T-cell (primary cell): ENCODE data around the gene MYO16. TPM values are rescaled to one million over a fixed set of nuclear protein-coding genes. Genes with fewer than 3 reads are reported as not detected.

ENCODE experiments used
- ATAC-seq, 4 experiments: fragments of 200-7000 bp in 3 of 4; fragments of 150-1000 bp in 1 of 4; cut with Tn5 transposase; replicated peaks in 1 of 4; 1 replicate in 3 of 4; 2 replicates in 1 of 4; pipeline ENCODE4 v1.10.0; 2021; ENCODE audit warnings: moderate library complexity in 3 of 4, mild to moderate bottlenecking in 2 of 4, moderate number of reproducible peaks in 1 of 4
- CTCF ChIA-PET, 2 donors: fragments of 300-600 bp; sonication (Branson Sonifier 250); formaldehyde crosslinking; loops; one replicate each; lab custom pipeline; 2022; ENCODE audit warnings: antibody characterized with exemption in 2 of 2; lab: Charles Lee
- POLR2A ChIA-PET, 2 donors: fragments of 300-600 bp; sonication (Branson Sonifier 250); formaldehyde crosslinking; loops; one replicate each; lab custom pipeline; 2022; ENCODE audit warnings: antibody characterized with exemption in 2 of 2; lab: Charles Lee
- DNase-seq, 35 experiments: peaks; one replicate each; pipeline versions ENCODE4 v3.0.0 to v3.0.0-alpha.2; 2013 to 2023
- H3K27ac ChIP-seq: one replicate; pipeline ENCODE4 v1.5.1; 2013; ENCODE audit warnings: low read length
- H3K27me3 ChIP-seq, 2 experiments: replicated peaks in 1 of 2; 1 replicate in 1 of 2; 2 replicates in 1 of 2; pipeline versions ENCODE4 v1.6.1 to v1.7.0; 2013; ENCODE audit warnings: low read length in 1 of 2, mixed read lengths in 1 of 2; ENCODE audit not compliant: control insufficient read depth in 2 of 2, insufficient read depth in 2 of 2; ENCODE audit errors: extremely low read depth in 1 of 2
- H3K36me3 ChIP-seq, 2 donors: 1 replicate in 1 of 2; 2 replicates in 1 of 2; pipeline versions ENCODE4 v1.6.1 to v1.7.0; 2013; ENCODE audit warnings: low read length in 1 of 2; ENCODE audit not compliant: control insufficient read depth in 2 of 2, insufficient read depth in 1 of 2; ENCODE audit errors: extremely low read depth in 1 of 2
- H3K4me1 ChIP-seq, 2 experiments: 1 replicate in 1 of 2; 2 replicates in 1 of 2; pipeline versions ENCODE4 v1.6.1 to v1.7.0; 2013; ENCODE audit warnings: low read length in 2 of 2, mixed read lengths in 1 of 2; ENCODE audit not compliant: insufficient read depth in 2 of 2, control insufficient read depth in 1 of 2; ENCODE audit errors: extremely low read depth in 1 of 2
- H3K4me3 ChIP-seq, 2 donors: 1 replicate in 1 of 2; 2 replicates in 1 of 2; pipeline versions ENCODE4 v1.5.1 to v1.7.0; 2013; ENCODE audit warnings: mild to moderate bottlenecking in 2 of 2, low read length in 1 of 2, moderate library complexity in 1 of 2; ENCODE audit not compliant: control insufficient read depth in 1 of 2; ENCODE audit errors: extremely low read depth in 1 of 2
- H3K9me3 ChIP-seq: 2 replicates; pipeline ENCODE4 v1.7.0; 2013
- H3K27ac Mint-ChIP-seq, 2 donors: one replicate each; pipeline ENCODE4 v1.8.0; 2020 to 2021; ENCODE audit warnings: mild to moderate bottlenecking in 2 of 2, mixed read lengths in 2 of 2
- H3K27me3 Mint-ChIP-seq, 2 donors: one replicate each; pipeline ENCODE4 v1.8.0; 2021 to 2022; ENCODE audit warnings: mixed read lengths in 2 of 2
- H3K36me3 Mint-ChIP-seq: one replicate; pipeline ENCODE4 v1.8.0; 2021; ENCODE audit warnings: mixed read lengths
- H3K4me1 Mint-ChIP-seq, 3 donors: one replicate each; pipeline ENCODE4 v1.8.0; 2020 to 2022; ENCODE audit warnings: mixed read lengths in 3 of 3, mild to moderate bottlenecking in 1 of 3
- H3K4me3 Mint-ChIP-seq, 3 donors: one replicate each; pipeline ENCODE4 v1.8.0; 2020 to 2022; ENCODE audit warnings: mild to moderate bottlenecking in 3 of 3, mixed read lengths in 3 of 3, moderate library complexity in 3 of 3
- H3K9me3 Mint-ChIP-seq, 3 donors: one replicate each; pipeline ENCODE4 v1.8.0; 2020 to 2022; ENCODE audit warnings: mixed read lengths in 3 of 3
- WGBS: methylation state at CpG from one replicate; pipeline ENCODE4 v1.1.5; 2013; ENCODE audit warnings: missing lambda C conversion rate; ENCODE audit not compliant: insufficient coverage; 5-methylcytosine and 5-hydroxymethylcytosine counted together
- total RNA-seq, 35 experiments: library from RNA in 6 of 35; stranded (reverse) in 6 of 35; fragments of 120-200 nt in 1 of 35; gene quantifications; one replicate each; pipeline versions ENCODE4 v1.2.1 to v1.2.4 and lab custom pipeline; 2013 to 2026

MYO16 gene
- total RNA-seq, 5 donors from 2014 or later (not counting 1 experiment from before 2014, with no cell fraction given): 0.20 to 2.0 (median 1.1) TPM

DNA sequence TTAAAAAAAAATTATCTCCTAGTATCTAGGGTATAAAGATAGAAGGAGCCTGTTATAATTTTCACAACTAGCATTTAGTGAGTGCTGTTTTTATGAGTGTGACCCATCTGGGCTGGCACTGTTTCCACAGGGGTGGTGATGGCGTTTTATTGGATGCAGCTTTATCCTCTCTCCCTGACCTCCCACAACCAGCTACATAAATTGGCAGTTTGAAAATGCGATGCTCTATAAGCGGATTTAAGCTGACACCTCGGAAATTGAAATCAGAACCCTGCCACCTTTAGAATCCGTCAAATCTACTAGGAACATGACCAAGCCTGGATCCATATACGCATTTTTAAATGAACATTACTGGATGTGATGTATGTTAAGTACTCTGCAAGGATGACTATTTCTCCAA is 44.9 kb downstream of the MYO16 start:
- H3K9me3 ChIP-seq: no peaks in the 10 kb centered on the region
- Mint-ChIP-seq H3K9me3 (peaks cover 0 to under 1% (median under 1%) of the 10 kb centered on the region in 3 donors), H3K27ac (no peak overlapping the region), H3K27me3 (peaks cover 0 to 8% of the 10 kb centered on the region in 2 donors), H3K4me3 (no peak overlapping the region), H3K4me1 (no peaks in the 10 kb centered on the region), H3K36me3 (no peaks in the 10 kb centered on the region)
- no peak overlapping the region for H3K27ac ChIP-seq
- H3K36me3 ChIP-seq: no peaks in the 10 kb centered on the region
- ChIA-PET CTCF (no interaction called here), POLR2A (no interaction called here)
- no peaks in the 10 kb centered on the region for H3K27me3 ChIP-seq
- no peak for ATAC-seq
- no peaks in the 10 kb centered on the region for H3K4me1 ChIP-seq
- H3K4me3 ChIP-seq: no peak overlapping the region
- no CpG with 5 or more reads among the region's 6 CpGs for WGBS
- no peak for DNase-seq

DNA sequence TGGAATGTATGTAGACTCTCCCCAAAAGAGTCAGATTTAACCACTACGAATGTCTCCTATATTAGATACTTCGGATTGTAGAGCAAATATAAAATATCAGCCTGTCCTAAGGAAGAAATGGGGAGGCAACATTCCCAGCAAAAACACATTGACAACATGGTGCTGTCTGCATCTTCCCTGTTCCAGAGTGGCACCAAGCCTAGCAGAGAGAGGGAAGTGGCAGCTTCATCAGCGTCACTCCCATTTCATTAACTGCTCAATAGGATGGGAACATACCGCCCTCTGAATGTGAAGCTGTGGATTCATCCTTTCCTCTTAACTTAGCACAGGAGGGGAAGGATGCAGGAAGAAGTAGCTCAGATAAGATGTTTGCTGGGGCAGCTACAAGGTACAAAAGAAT is 45.4 kb downstream of the MYO16 start:
- no peak overlapping the region for H3K4me3 ChIP-seq
- no peaks in the 10 kb centered on the region for H3K27me3 ChIP-seq
- no peak overlapping the region for H3K27ac ChIP-seq
- DNase-seq (no peak), ATAC-seq (no peak)
- no peaks in the 10 kb centered on the region for H3K4me1 ChIP-seq
- Mint-ChIP-seq H3K4me1 (no peaks in the 10 kb centered on the region), H3K4me3 (no peak overlapping the region), H3K36me3 (no peaks in the 10 kb centered on the region), H3K27ac (no peak overlapping the region), H3K9me3 (no peaks in the 10 kb centered on the region), H3K27me3 (peaks cover 0 to 8% of the 10 kb centered on the region in 2 donors)
- no peaks in the 10 kb centered on the region for H3K36me3 ChIP-seq
- WGBS: no CpG with 5 or more reads among the region's 4 CpGs
- ChIA-PET POLR2A (no interaction called here), CTCF (no interaction called here)
- H3K9me3 ChIP-seq: no peaks in the 10 kb centered on the region

DNA sequence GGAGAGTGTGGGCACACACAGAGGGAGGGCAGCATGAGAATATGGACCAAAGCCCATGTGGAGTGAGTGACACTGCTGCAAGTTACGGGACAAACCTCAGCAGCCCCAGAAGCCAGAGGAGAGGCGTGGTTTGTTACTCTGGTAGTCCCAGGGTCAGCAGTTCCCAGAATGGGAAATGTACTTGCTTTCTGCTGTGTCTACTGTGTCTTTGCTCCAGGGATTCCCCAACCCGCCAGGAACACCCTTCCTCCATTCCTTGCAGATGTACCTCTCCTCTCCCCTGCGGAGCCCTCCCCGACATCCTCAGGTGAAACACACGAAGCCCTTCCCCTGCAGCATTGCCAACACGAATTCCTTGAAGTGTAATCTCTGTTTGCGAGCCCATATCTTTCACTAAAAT is 47.2 kb downstream of the MYO16 start:
- Mint-ChIP-seq H3K36me3 (no peaks in the 10 kb centered on the region), H3K9me3 (no peaks in the 10 kb centered on the region), H3K27me3 (peaks cover 1 to 15% of the 10 kb centered on the region in 2 donors), H3K4me3 (no peak overlapping the region), H3K4me1 (no peaks in the 10 kb centered on the region), H3K27ac (no peak overlapping the region)
- no peaks in the 10 kb centered on the region for H3K9me3 ChIP-seq
- 77% methylated on average over 3 of the region's 8 CpGs for WGBS
- CTCF ChIA-PET: no interaction called here
- ATAC-seq: no peak
- H3K36me3 ChIP-seq: no peaks in the 10 kb centered on the region
- H3K4me1 ChIP-seq: no peaks in the 10 kb centered on the region
- no peak for DNase-seq
- no peak overlapping the region for H3K4me3 ChIP-seq
- H3K27ac ChIP-seq: no peak overlapping the region
- POLR2A ChIA-PET: no interaction called here
- no peaks in the 10 kb centered on the region for H3K27me3 ChIP-seq

DNA sequence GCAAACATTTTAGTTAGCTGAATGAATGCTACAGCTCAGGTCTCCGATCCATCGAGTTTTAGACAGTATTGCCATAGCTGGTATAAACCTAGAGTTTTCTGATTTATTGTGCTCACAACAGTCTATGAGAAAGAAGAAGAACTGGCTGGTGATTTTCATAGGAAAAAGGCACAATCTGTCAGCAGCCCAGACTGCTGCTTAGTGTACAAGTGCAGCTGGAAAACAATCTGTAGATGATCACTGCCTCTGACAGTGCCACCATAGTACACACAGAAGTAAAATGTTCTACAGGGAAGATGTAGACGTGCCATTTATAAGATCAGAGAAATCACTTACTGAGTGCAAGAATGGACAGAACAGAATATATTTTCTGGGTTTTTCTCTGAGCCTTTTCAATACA is 48.4 kb downstream of the MYO16 start:
- no peak for DNase-seq
- Histone ChIP-seq H3K36me3 (no peaks in the 10 kb centered on the region), H3K27me3 (no peaks in the 10 kb centered on the region), H3K27ac (no peak overlapping the region), H3K9me3 (no peaks in the 10 kb centered on the region), H3K4me1 (no peaks in the 10 kb centered on the region), H3K4me3 (no peak overlapping the region)
- Mint-ChIP-seq H3K27ac (no peak overlapping the region), H3K9me3 (no peaks in the 10 kb centered on the region), H3K36me3 (no peaks in the 10 kb centered on the region), H3K4me1 (no peaks in the 10 kb centered on the region), H3K4me3 (no peak overlapping the region), H3K27me3 (peaks cover 1 to 15% of the 10 kb centered on the region in 2 donors)
- WGBS: 85% methylated on average over 2 of the region's 3 CpGs
- ChIA-PET POLR2A (no interaction called here), CTCF (no interaction called here)
- no peak for ATAC-seq

DNA sequence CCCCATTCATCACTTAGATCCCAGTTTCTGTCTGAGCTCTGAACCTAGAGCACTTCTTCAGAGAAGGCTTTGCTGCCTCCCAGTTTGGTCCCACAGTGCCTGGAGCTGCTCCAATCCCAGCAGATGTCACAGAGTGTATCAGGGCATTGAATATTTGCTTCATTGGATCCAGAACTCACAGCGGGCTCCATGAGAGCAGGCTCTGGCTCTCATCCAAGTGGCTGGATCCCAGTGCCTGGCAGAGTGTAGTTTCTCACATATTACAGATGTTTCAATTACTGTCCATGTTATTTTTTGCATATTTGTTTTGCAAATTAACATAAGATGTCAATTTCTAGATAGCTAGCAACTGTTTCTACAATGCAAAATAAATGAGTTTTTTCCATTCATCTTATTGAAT is 50.6 kb downstream of the MYO16 start:
- ChIA-PET CTCF (no interaction called here), POLR2A (no interaction called here)
- no peak for ATAC-seq

DNA sequence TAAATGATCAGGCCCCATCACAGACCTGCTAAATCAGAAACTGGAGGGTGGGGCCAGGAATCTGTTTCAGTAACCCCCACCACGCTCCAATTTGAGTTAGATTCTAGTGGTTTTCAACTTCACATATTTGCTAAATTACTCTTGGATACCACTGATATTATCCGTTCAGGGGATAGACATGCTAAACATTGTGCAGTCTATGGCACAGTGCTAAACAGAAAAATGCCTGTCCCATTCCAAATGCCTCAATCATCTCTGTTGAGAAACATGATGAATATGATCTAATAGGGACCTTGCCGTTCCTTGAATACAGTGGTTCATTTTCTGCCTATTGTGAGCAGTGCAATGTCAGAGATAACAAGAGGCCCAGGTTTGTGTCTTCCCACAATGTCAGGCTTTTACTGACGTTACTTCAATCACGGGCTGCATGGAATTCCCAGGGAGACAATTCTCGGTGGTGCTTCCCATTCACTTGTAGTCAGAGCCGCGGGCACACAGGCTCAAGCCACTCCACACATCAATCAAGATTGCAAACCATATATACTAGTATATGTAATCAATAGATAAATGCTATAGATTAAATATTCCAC is 52.7 kb downstream of the MYO16 start:
- Mint-ChIP-seq H3K9me3 (no peaks in the 10 kb centered on the region), H3K4me1 (no peaks in the 10 kb centered on the region), H3K27ac (no peak overlapping the region), H3K4me3 (no peak overlapping the region), H3K36me3 (no peaks in the 10 kb centered on the region), H3K27me3 (peaks cover 1 to 11% of the 10 kb centered on the region in 2 donors)
- POLR2A ChIA-PET: no interaction called here
- CTCF ChIA-PET: no interaction called here
- no peaks in the 10 kb centered on the region for H3K36me3 ChIP-seq
- ATAC-seq: no peak
- H3K4me1 ChIP-seq: no peaks in the 10 kb centered on the region
- H3K27me3 ChIP-seq: no peaks in the 10 kb centered on the region
- no peak overlapping the region for H3K27ac ChIP-seq
- no peak for DNase-seq
- WGBS: 51% methylated on average over 2 of the region's 8 CpGs
- no peak overlapping the region for H3K4me3 ChIP-seq
- no peaks in the 10 kb centered on the region for H3K9me3 ChIP-seq

More for the DNA sequence above, 50.6 kb downstream of the MYO16 start:
- H3K4me3 Mint-ChIP-seq: no peak overlapping the region
- H3K4me1 Mint-ChIP-seq: no peaks in the 10 kb centered on the region
- no peaks in the 10 kb centered on the region for H3K27me3 ChIP-seq
- H3K36me3 ChIP-seq: no peaks in the 10 kb centered on the region
- no peak overlapping the region for H3K27ac Mint-ChIP-seq
- H3K4me3 ChIP-seq: no peak overlapping the region
- no peaks in the 10 kb centered on the region for H3K4me1 ChIP-seq
- no peaks in the 10 kb centered on the region for H3K9me3 ChIP-seq
- no CpG with 5 or more reads among the region's 1 CpG for WGBS
- H3K27me3 Mint-ChIP-seq: peaks cover 1 to 15% of the 10 kb centered on the region in 2 donors
- no peaks in the 10 kb centered on the region for H3K36me3 Mint-ChIP-seq
- no peak for DNase-seq
- H3K9me3 Mint-ChIP-seq: no peaks in the 10 kb centered on the region
- no peak overlapping the region for H3K27ac ChIP-seq

DNA sequence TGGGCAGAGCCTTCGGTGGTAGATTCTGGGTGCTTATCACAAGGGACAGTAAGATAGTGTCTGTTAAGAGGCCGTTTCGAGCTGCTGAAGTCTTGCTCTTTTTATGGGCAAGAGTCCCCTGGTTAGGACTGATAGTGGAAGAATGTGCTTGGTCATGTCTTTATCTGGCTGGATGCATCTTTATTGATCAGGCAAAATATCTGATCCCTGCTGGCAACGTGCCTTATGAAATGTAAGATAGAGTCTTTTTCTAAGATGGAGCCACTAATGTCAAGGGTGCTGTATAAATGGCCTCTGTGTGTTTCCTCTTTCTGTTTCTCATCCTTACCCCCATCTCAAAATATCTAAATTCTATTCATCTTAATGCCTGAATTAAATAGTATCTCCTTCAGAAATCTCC is 53.3 kb downstream of the MYO16 start:
- H3K4me1 ChIP-seq: no peaks in the 10 kb centered on the region
- H3K27ac ChIP-seq: no peak overlapping the region
- Mint-ChIP-seq H3K36me3 (no peaks in the 10 kb centered on the region), H3K9me3 (no peaks in the 10 kb centered on the region), H3K4me1 (no peaks in the 10 kb centered on the region), H3K4me3 (no peak overlapping the region), H3K27me3 (peaks cover 1 to 11% of the 10 kb centered on the region in 2 donors), H3K27ac (no peak overlapping the region)
- CTCF ChIA-PET: no interaction called here
- no peaks in the 10 kb centered on the region for H3K36me3 ChIP-seq
- no peaks in the 10 kb centered on the region for H3K27me3 ChIP-seq
- H3K4me3 ChIP-seq: no peak overlapping the region
- H3K9me3 ChIP-seq: no peaks in the 10 kb centered on the region
- ATAC-seq: no peak
- 81% methylated on average over 4 of the region's 4 CpGs for WGBS
- DNase-seq: no peak
- POLR2A ChIA-PET: no interaction called here
